Endodermal cell (in vitro differentiated cells): ENCODE data around the gene PRKAG2. TPM values are rescaled to one million over a fixed set of nuclear protein-coding genes. Genes with fewer than 3 reads are reported as not detected.

Experiments
- DNase-seq: peaks from one replicate; pipeline ENCODE4 v3.0.0-alpha.2; 2017
- H3K27ac ChIP-seq: 2 replicates; pipeline ENCODE4 v1.5.1; 2013; ENCODE audit warnings: mild to moderate bottlenecking, low read depth, low read length, moderate library complexity
- H3K27me3 ChIP-seq: 2 replicates; pipeline ENCODE4 v1.6.1; 2013; ENCODE audit warnings: mild to moderate bottlenecking, low read length, moderate library complexity; ENCODE audit not compliant: insufficient read depth, control insufficient read depth, poor library complexity, severe bottlenecking
- H3K36me3 ChIP-seq: 2 replicates; pipeline ENCODE4 v1.7.0; 2013; ENCODE audit warnings: mild to moderate bottlenecking, low read length, moderate library complexity; ENCODE audit not compliant: control insufficient read depth, insufficient read depth
- H3K4me1 ChIP-seq: one replicate; pipeline ENCODE4 v1.7.0; 2013; ENCODE audit warnings: low read length; ENCODE audit not compliant: control insufficient read depth, insufficient read depth
- H3K4me3 ChIP-seq: 2 replicates; pipeline ENCODE4 v1.5.1; 2013; ENCODE audit warnings: mild to moderate bottlenecking, low read length, moderate library complexity
- H3K9ac ChIP-seq: 2 replicates; pipeline ENCODE4 v1.6.1; 2013; ENCODE audit warnings: mild to moderate bottlenecking, low read length, moderate library complexity; ENCODE audit not compliant: poor library complexity, severe bottlenecking; ENCODE audit errors: extremely low read depth
- H3K9me3 ChIP-seq: 2 replicates; pipeline ENCODE4 v1.6.1; 2013; ENCODE audit warnings: mild to moderate bottlenecking, low read length, moderate library complexity; ENCODE audit not compliant: control insufficient read depth
- H3K27ac Mint-ChIP-seq: 2 replicates; pipeline ENCODE4 v1.8.0; 2020; ENCODE audit warnings: mixed read lengths
- H3K27me3 Mint-ChIP-seq: 2 replicates; pipeline ENCODE4 v1.8.0; 2021; ENCODE audit warnings: mild to moderate bottlenecking, mixed read lengths; ENCODE audit not compliant: insufficient read depth
- H3K36me3 Mint-ChIP-seq: 2 replicates; pipeline ENCODE4 v1.8.0; 2020; ENCODE audit warnings: low read depth, mixed read lengths
- H3K4me1 Mint-ChIP-seq: 2 replicates; pipeline ENCODE4 v1.8.0; 2020; ENCODE audit warnings: mixed read lengths
- H3K4me3 Mint-ChIP-seq: 2 replicates; pipeline ENCODE4 v1.8.0; 2020; ENCODE audit warnings: mild to moderate bottlenecking, moderate library complexity, mixed read lengths
- H3K9me3 Mint-ChIP-seq: 2 replicates; pipeline ENCODE4 v1.8.0; 2020; ENCODE audit warnings: mild to moderate bottlenecking, mixed read lengths
- whole genome bisulfite sequencing, 2 experiments: methylation state at CpG; one replicate each; pipeline versions ENCODE4 v1.1.5 to v1.1.7; 2013; ENCODE audit warnings: missing lambda C conversion rate in 2 of 2, mixed read lengths in 1 of 2; ENCODE audit not compliant: insufficient coverage in 1 of 2, insufficient read length in 1 of 2; 5-methylcytosine and 5-hydroxymethylcytosine counted together
- total RNA-seq, 2 donors: library from RNA; stranded (reverse); fragmentation: NEBNext Ultra II Directional in 1 of 2; extraction: Animal tissue kit (Norgen Biotek cat#: 25700) in 1 of 2; gene quantifications; 2 replicates in 1 of 2; 3 replicates in 1 of 2; pipeline ENCODE4 v1.2.1, GENCODE V29; 2021
- TF ChIP-seq, protein P1 (sequence below): fragments of 200-600 bp; sonication (generic); conservative IDR thresholded peaks from 2 replicates; pipeline ENCODE4 v1.5.0; 2021; ENCODE audit warnings: antibody characterized with exemption, mild to moderate bottlenecking

The PRKAG2 gene
- total RNA-seq, 2 donors from 2014 or later = 17.2 to 20.7 TPM

DNA sequence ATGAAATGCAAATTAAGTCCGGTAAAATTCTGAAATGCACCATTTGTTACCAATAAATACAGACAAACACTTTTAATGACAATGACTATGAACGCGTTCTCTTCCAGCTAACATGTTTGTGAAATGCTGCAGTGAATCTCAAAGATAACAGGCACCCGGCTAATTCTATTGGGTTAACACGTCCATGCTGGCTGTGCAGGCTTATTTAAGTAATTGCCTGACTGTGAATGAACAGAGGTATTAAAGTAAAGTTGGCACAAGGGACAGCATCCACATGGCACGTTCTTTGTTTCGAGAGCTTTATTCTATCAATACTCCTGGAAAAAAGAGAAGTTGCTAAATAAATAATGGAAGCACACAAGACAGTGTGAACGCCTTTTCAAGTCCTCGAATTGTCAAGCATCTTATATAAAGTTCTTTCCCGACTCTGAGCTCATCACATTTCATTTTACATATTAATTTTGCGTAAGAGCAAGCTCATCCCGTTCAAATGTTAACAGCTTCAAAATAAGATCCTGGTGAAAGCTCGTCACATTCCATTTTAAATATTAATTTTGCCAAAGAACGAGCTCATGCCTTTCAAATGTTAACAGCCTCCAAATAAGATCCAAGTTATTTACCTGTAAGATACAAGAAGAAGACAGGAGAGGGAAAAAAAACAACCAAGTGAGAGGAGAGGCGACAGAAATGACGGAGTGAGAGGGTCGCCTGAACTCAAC lies 245.9 kb downstream of the PRKAG2 start:
- H3K9me3 Mint-ChIP-seq = peaks cover 12% of the 10 kb centered on the region
- DNase-seq = no peak
- Histone ChIP-seq H3K27me3 (peaks cover 12% of the 10 kb centered on the region), H3K9me3 (peaks cover 7% of the 10 kb centered on the region), H3K36me3 (no peaks in the 10 kb centered on the region), H3K4me3 (peak overlapping the region; percentile 86), H3K4me1 (no peaks in the 10 kb centered on the region), H3K9ac (peak overlapping the region; percentile 48), H3K27ac (no peak overlapping the region)
- peaks cover 33% of the 10 kb centered on the region for H3K27me3 Mint-ChIP-seq
- TF ChIP-seq, protein P1, sequence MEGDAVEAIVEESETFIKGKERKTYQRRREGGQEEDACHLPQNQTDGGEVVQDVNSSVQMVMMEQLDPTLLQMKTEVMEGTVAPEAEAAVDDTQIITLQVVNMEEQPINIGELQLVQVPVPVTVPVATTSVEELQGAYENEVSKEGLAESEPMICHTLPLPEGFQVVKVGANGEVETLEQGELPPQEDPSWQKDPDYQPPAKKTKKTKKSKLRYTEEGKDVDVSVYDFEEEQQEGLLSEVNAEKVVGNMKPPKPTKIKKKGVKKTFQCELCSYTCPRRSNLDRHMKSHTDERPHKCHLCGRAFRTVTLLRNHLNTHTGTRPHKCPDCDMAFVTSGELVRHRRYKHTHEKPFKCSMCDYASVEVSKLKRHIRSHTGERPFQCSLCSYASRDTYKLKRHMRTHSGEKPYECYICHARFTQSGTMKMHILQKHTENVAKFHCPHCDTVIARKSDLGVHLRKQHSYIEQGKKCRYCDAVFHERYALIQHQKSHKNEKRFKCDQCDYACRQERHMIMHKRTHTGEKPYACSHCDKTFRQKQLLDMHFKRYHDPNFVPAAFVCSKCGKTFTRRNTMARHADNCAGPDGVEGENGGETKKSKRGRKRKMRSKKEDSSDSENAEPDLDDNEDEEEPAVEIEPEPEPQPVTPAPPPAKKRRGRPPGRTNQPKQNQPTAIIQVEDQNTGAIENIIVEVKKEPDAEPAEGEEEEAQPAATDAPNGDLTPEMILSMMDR = no peak
- peak overlapping the region; percentile 70 for H3K4me3 Mint-ChIP-seq
- 25 to 27% methylated on average over 10 to 17 of the region's 17 CpGs for WGBS, 2 experiments
- H3K4me1 Mint-ChIP-seq = peaks cover 8% of the 10 kb centered on the region
- no peaks in the 10 kb centered on the region for H3K36me3 Mint-ChIP-seq
- H3K27ac Mint-ChIP-seq = peak overlapping the region; percentile 87

GRCh38 chr7:151630358-151630757 lies 246.6 kb downstream of the PRKAG2 start:
- WGBS, 2 experiments = 90 to 95% methylated on average over 5 of the region's 5 CpGs
- no peaks in the 10 kb centered on the region for H3K36me3 ChIP-seq
- no peak overlapping the region for H3K27ac ChIP-seq

GRCh38 chr7:151629713-151630272 lies 247.1 kb downstream of the PRKAG2 start:
- Histone ChIP-seq H3K36me3 (no peaks in the 10 kb centered on the region), H3K4me3 (peak overlapping the region; percentile 86), H3K9ac (no peak overlapping the region), H3K27ac (no peak overlapping the region), H3K4me1 (no peaks in the 10 kb centered on the region), H3K9me3 (peaks cover 7% of the 10 kb centered on the region), H3K27me3 (peaks cover 12% of the 10 kb centered on the region)
- WGBS, 2 experiments = 78 to 86% methylated on average over 5 to 8 of the region's 8 CpGs
- Mint-ChIP-seq H3K27ac (no peak overlapping the region), H3K4me1 (peaks cover 8% of the 10 kb centered on the region), H3K27me3 (peaks cover 33% of the 10 kb centered on the region), H3K4me3 (no peak overlapping the region), H3K9me3 (peaks cover 11% of the 10 kb centered on the region), H3K36me3 (no peaks in the 10 kb centered on the region)
- TF ChIP-seq, protein P1 = no peak
- DNase-seq = no peak

More at GRCh38 chr7:151630358-151630757, 246.6 kb downstream of the PRKAG2 start:
- Mint-ChIP-seq H3K4me1 (peaks cover 8% of the 10 kb centered on the region), H3K4me3 (peak overlapping the region; percentile 70), H3K27me3 (peaks cover 33% of the 10 kb centered on the region), H3K27ac (no peak overlapping the region), H3K9me3 (peaks cover 11% of the 10 kb centered on the region), H3K36me3 (no peaks in the 10 kb centered on the region)
- TF ChIP-seq, protein P1 = no peak
- no peak for DNase-seq
- H3K9ac ChIP-seq = no peak overlapping the region
- H3K9me3 ChIP-seq = peaks cover 7% of the 10 kb centered on the region
- H3K4me1 ChIP-seq = no peaks in the 10 kb centered on the region
- H3K4me3 ChIP-seq = peak overlapping the region; percentile 86
- peaks cover 12% of the 10 kb centered on the region for H3K27me3 ChIP-seq
